ENCODE results near the gene WBP1L.

DNA sequence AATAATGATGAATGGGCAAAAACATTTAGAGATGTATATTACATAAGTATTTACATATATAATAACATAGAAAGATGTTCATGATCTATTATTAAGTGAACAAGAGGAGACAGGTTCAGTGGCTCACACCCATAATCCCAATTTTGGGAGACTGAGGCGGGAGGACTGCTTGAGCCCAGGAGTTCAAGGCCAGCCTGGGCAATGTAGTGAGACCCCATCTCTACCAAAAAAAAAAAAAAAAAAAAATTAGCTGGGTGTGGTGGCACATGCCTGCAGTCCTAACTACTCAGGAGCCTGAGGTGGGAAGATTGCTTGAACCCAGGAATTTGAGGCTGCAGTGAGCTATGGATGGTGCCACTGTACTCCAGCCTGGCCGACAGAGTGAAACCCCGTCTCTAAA lies 42.0 kb upstream of the WBP1L start:
- TF ChIP-seq, protein P1, sequence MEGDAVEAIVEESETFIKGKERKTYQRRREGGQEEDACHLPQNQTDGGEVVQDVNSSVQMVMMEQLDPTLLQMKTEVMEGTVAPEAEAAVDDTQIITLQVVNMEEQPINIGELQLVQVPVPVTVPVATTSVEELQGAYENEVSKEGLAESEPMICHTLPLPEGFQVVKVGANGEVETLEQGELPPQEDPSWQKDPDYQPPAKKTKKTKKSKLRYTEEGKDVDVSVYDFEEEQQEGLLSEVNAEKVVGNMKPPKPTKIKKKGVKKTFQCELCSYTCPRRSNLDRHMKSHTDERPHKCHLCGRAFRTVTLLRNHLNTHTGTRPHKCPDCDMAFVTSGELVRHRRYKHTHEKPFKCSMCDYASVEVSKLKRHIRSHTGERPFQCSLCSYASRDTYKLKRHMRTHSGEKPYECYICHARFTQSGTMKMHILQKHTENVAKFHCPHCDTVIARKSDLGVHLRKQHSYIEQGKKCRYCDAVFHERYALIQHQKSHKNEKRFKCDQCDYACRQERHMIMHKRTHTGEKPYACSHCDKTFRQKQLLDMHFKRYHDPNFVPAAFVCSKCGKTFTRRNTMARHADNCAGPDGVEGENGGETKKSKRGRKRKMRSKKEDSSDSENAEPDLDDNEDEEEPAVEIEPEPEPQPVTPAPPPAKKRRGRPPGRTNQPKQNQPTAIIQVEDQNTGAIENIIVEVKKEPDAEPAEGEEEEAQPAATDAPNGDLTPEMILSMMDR (conservative IDR thresholded peaks at IDR 0.05; ENCODE audit: low read length) = no peak
- no peak for TF ChIP-seq EZH2phosphoT487 (IDR thresholded peaks at IDR 0.05; ENCODE audit: borderline replicate concordance, low read depth, low read length)
